Duodenal mucosa (tissue), 2 donors: ENCODE measurements around the gene NODAL.
"Not testable (repeated sequence)": the region's sequence is repeated elsewhere in the genome, so short reads cannot be mapped to it uniquely, and the experiment has no call there.

Experiments
- H3K27ac ChIP-seq: one replicate; pipeline ENCODE4 v1.7.0; 2013; ENCODE audit warnings: low read depth, low read length
- H3K27me3 ChIP-seq, 2 donors: one replicate each; pipeline ENCODE4 v1.7.0; 2013; ENCODE audit warnings: low read length in 2 of 2, control low read depth in 1 of 2; ENCODE audit not compliant: insufficient read depth in 2 of 2, control insufficient read depth in 1 of 2
- H3K36me3 ChIP-seq, 2 donors: one replicate each; pipeline ENCODE4 v1.7.0; 2013; ENCODE audit warnings: low read length in 2 of 2, control low read depth in 1 of 2; ENCODE audit not compliant: insufficient read depth in 2 of 2, control insufficient read depth in 1 of 2
- H3K4me1 ChIP-seq, 2 donors: one replicate each; pipeline ENCODE4 v1.7.0; 2013; ENCODE audit warnings: low read length in 2 of 2, control low read depth in 1 of 2; ENCODE audit not compliant: insufficient read depth in 2 of 2, control insufficient read depth in 1 of 2
- H3K4me3 ChIP-seq, 2 donors: one replicate each; pipeline ENCODE4 v1.7.0; 2013; ENCODE audit warnings: low read length in 2 of 2, low read depth in 1 of 2
- H3K9ac ChIP-seq, 2 donors: one replicate each; pipeline ENCODE4 v1.7.0; 2013; ENCODE audit warnings: low read length in 2 of 2, low read depth in 1 of 2
- H3K9me3 ChIP-seq, 2 donors: one replicate each; pipeline ENCODE4 v1.7.0; 2013; ENCODE audit warnings: low read length in 2 of 2, control low read depth in 1 of 2; ENCODE audit not compliant: control insufficient read depth in 1 of 2

NODAL gene

GRCh38 chr10:70441161-70441894 is at the start of gene NODAL:
NODAL (minus strand) TSS chr10:70441681; CDS start chr10:70441667, 14 bp downstream.
- Histone ChIP-seq H3K9ac (no peak within 1 kb of the TSS), H3K4me3 (peak within 1 kb of the TSS; percentile 29 to 43), H3K27me3 (peaks cover 37 to 42% of the 10 kb centered on the region in 2 donors)

GRCh38 chr10:70490142-70490541 is 48.7 kb upstream of the NODAL start:
- no peaks in the 10 kb centered on the region for H3K36me3 ChIP-seq
- no peaks in the 10 kb centered on the region for H3K9me3 ChIP-seq
- no peak overlapping the region for H3K27ac ChIP-seq
- H3K4me1 ChIP-seq: peaks cover 9 to 19% of the 10 kb centered on the region in 2 donors
- no peak overlapping the region for H3K9ac ChIP-seq
- no peak overlapping the region for H3K4me3 ChIP-seq
- no peaks in the 10 kb centered on the region for H3K27me3 ChIP-seq

More at GRCh38 chr10:70441161-70441894, at the start of gene NODAL:
- peaks cover 0 to 12% of the 10 kb centered on the region in 2 donors for H3K4me1 ChIP-seq
- H3K36me3 ChIP-seq: no peaks in the 10 kb centered on the region
- H3K27ac ChIP-seq: no peak within 1 kb of the TSS
- no peaks in the 10 kb centered on the region for H3K9me3 ChIP-seq

GRCh38 chr10:70487824-70488223 is 46.3 kb upstream of the NODAL start:
- Histone ChIP-seq H3K4me3 (no peak overlapping the region), H3K9ac (no peak overlapping the region)

GRCh38 chr10:70483872-70484271 is 42.4 kb upstream of the NODAL start:
- not testable (repeated sequence) for H3K27ac ChIP-seq

More at GRCh38 chr10:70487824-70488223, 46.3 kb upstream of the NODAL start:
- Histone ChIP-seq H3K27me3 (no peaks in the 10 kb centered on the region), H3K4me1 (peaks cover 0 to 1% of the 10 kb centered on the region in 2 donors), H3K27ac (no peak overlapping the region), H3K36me3 (no peaks in the 10 kb centered on the region), H3K9me3 (no peaks in the 10 kb centered on the region)

GRCh38 chr10:70482982-70483760 is 41.7 kb upstream of the NODAL start:
- Histone ChIP-seq H3K9ac (no peak overlapping the region), H3K27ac (no peak overlapping the region), H3K4me3 (no peak overlapping the region), H3K9me3 (no peaks in the 10 kb centered on the region), H3K27me3 (peaks cover 5 to 6% of the 10 kb centered on the region in 2 donors), H3K4me1 (peaks cover 21 to 24% of the 10 kb centered on the region in 2 donors), H3K36me3 (no peaks in the 10 kb centered on the region)

More at GRCh38 chr10:70483872-70484271, 42.4 kb upstream of the NODAL start:
- not testable (repeated sequence) for H3K9ac ChIP-seq, H3K27me3 ChIP-seq, H3K36me3 ChIP-seq, H3K4me3 ChIP-seq, H3K9me3 ChIP-seq
- H3K4me1 ChIP-seq: peaks cover 21 to 22% of the 10 kb centered on the region in 2 donors

- H3K4me3 ChIP-seq: no peak overlapping the region
- no peaks in the 10 kb centered on the region for H3K36me3 ChIP-seq
- no peak overlapping the region for H3K9ac ChIP-seq
- no peak overlapping the region for H3K27ac ChIP-seq
- peaks cover 6 to 9% of the 10 kb centered on the region in 2 donors for H3K27me3 ChIP-seq
- peaks cover 28 to 34% of the 10 kb centered on the region in 2 donors for H3K4me1 ChIP-seq
- H3K9me3 ChIP-seq: no peaks in the 10 kb centered on the region
These were observed 40.5 kb upstream of the NODAL start for GRCh38 chr10:70481831-70482530.

- Histone ChIP-seq H3K4me3 (no peak overlapping the region), H3K4me1 (peaks cover 28 to 34% of the 10 kb centered on the region in 2 donors), H3K9ac (no peak overlapping the region)
These were observed 39.6 kb upstream of the NODAL start for GRCh38 chr10:70481105-70481504.

GRCh38 chr10:70480239-70480861 is 38.9 kb upstream of the NODAL start:
- peak overlapping the region in 1 of 2 donors; percentile 13 for H3K9ac ChIP-seq
- peak overlapping the region; percentile 26 to 60 for H3K4me3 ChIP-seq
- H3K9me3 ChIP-seq: no peaks in the 10 kb centered on the region
- peaks cover 28 to 34% of the 10 kb centered on the region in 2 donors for H3K4me1 ChIP-seq
- H3K36me3 ChIP-seq: no peaks in the 10 kb centered on the region
- no peak overlapping the region for H3K27ac ChIP-seq
- peaks cover 11 to 12% of the 10 kb centered on the region in 2 donors for H3K27me3 ChIP-seq

More at GRCh38 chr10:70481105-70481504, 39.6 kb upstream of the NODAL start:
- Histone ChIP-seq H3K36me3 (no peaks in the 10 kb centered on the region), H3K9me3 (no peaks in the 10 kb centered on the region), H3K27me3 (peaks cover 6 to 12% of the 10 kb centered on the region in 2 donors), H3K27ac (no peak overlapping the region)

GRCh38 chr10:70479626-70480238 is 38.3 kb upstream of the NODAL start:
- Histone ChIP-seq H3K4me3 (peak overlapping the region; percentile 26 to 60), H3K9ac (no peak overlapping the region), H3K9me3 (no peaks in the 10 kb centered on the region), H3K27me3 (peaks cover 11 to 15% of the 10 kb centered on the region in 2 donors), H3K27ac (no peak overlapping the region), H3K36me3 (no peaks in the 10 kb centered on the region), H3K4me1 (peaks cover 28 to 34% of the 10 kb centered on the region in 2 donors)
